ENCODE measurements around the gene C20orf141.

GRCh38 chr20:2815242-2815900 lies 584 bp downstream of the C20orf141 start:
- TF ChIP-seq, protein P1, sequence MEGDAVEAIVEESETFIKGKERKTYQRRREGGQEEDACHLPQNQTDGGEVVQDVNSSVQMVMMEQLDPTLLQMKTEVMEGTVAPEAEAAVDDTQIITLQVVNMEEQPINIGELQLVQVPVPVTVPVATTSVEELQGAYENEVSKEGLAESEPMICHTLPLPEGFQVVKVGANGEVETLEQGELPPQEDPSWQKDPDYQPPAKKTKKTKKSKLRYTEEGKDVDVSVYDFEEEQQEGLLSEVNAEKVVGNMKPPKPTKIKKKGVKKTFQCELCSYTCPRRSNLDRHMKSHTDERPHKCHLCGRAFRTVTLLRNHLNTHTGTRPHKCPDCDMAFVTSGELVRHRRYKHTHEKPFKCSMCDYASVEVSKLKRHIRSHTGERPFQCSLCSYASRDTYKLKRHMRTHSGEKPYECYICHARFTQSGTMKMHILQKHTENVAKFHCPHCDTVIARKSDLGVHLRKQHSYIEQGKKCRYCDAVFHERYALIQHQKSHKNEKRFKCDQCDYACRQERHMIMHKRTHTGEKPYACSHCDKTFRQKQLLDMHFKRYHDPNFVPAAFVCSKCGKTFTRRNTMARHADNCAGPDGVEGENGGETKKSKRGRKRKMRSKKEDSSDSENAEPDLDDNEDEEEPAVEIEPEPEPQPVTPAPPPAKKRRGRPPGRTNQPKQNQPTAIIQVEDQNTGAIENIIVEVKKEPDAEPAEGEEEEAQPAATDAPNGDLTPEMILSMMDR (IDR thresholded peaks at IDR 0.05), result no peak
- TF ChIP-seq POLR2A (IDR thresholded peaks at IDR 0.05) (no peak), EP300 (IDR thresholded peaks at IDR 0.05) (no peak)
